ENCODE results near the gene NANS. TPM values are rescaled to one million over a fixed set of nuclear protein-coding genes. Genes with fewer than 3 reads are reported as not detected.
A peak's percentile ranks its signal among the peaks of the same experiment; 100 is the strongest.

Gene NANS
- total and polyA plus RNA-seq, 5 donors from 2014 or later = 34.4 to 51.4 (median 37.8) TPM

- H3K27ac ChIP-seq (ENCODE audit: insufficient read depth, low read length, poor library complexity, severe bottlenecking) = no peak overlapping the region
- H3K4me3 ChIP-seq (ENCODE audit: low read depth, low read length) = no peak overlapping the region
- Mint-ChIP-seq H3K27me3 (no peaks in the 10 kb centered on the region), H3K4me3 (no peak overlapping the region), H3K9me3 (no peaks in the 10 kb centered on the region), H3K27ac (no peak overlapping the region), H3K36me3 (no peaks in the 10 kb centered on the region), H3K4me1 (peaks cover 6 to 23% (median 8%) of the 10 kb centered on the region in 4 donors)
- no peaks in the 10 kb centered on the region for H3K9me3 ChIP-seq (ENCODE audit: control insufficient read depth in 2 of 2, low read length in 2 of 2)
- H3K4me1 ChIP-seq (ENCODE audit: control insufficient read depth, insufficient read depth, low read length, poor library complexity, severe bottlenecking) = no peaks in the 10 kb centered on the region
- no peak for ATAC-seq (ENCODE audit: low read depth in 2 of 2)
- no peaks in the 10 kb centered on the region for H3K36me3 ChIP-seq (ENCODE audit: control insufficient read depth, insufficient read depth, low read length)
- DNase-seq = no peak
- H3K27me3 ChIP-seq (ENCODE audit: control insufficient read depth, insufficient read depth, low read length) = no peaks in the 10 kb centered on the region
These were observed 6.2 kb upstream of the NANS start for GRCh38 chr9:98050351-98050750.

- H3K27me3 Mint-ChIP-seq = no peaks in the 10 kb centered on the region
- Histone ChIP-seq H3K27me3 (ENCODE audit: control insufficient read depth, insufficient read depth, low read length) (no peaks in the 10 kb centered on the region), H3K4me3 (ENCODE audit: low read depth, low read length) (no peak overlapping the region), H3K4me1 (ENCODE audit: control insufficient read depth, insufficient read depth, low read length, poor library complexity, severe bottlenecking) (peaks cover 20% of the 10 kb centered on the region), H3K9me3 (ENCODE audit: control insufficient read depth in 2 of 2, low read length in 2 of 2) (no peaks in the 10 kb centered on the region), H3K27ac (ENCODE audit: insufficient read depth, low read length, poor library complexity, severe bottlenecking) (no peak overlapping the region), H3K36me3 (ENCODE audit: control insufficient read depth, insufficient read depth, low read length) (no peaks in the 10 kb centered on the region)
- peaks cover 3 to 30% (median 14%) of the 10 kb centered on the region in 4 donors for H3K4me1 Mint-ChIP-seq
- ATAC-seq (ENCODE audit: low read depth in 2 of 2) (no peak), DNase-seq (no peak)
- peak overlapping the region in 2 of 4 donors; percentile 29 to 70 for H3K4me3 Mint-ChIP-seq
- H3K27ac Mint-ChIP-seq = peak overlapping the region in 2 of 3 donors; percentile 26 to 52
- no peaks in the 10 kb centered on the region for H3K9me3 Mint-ChIP-seq
- H3K36me3 Mint-ChIP-seq = no peaks in the 10 kb centered on the region
These were observed 2.1 kb upstream of the NANS start for GRCh38 chr9:98054376-98054951.

DNA sequence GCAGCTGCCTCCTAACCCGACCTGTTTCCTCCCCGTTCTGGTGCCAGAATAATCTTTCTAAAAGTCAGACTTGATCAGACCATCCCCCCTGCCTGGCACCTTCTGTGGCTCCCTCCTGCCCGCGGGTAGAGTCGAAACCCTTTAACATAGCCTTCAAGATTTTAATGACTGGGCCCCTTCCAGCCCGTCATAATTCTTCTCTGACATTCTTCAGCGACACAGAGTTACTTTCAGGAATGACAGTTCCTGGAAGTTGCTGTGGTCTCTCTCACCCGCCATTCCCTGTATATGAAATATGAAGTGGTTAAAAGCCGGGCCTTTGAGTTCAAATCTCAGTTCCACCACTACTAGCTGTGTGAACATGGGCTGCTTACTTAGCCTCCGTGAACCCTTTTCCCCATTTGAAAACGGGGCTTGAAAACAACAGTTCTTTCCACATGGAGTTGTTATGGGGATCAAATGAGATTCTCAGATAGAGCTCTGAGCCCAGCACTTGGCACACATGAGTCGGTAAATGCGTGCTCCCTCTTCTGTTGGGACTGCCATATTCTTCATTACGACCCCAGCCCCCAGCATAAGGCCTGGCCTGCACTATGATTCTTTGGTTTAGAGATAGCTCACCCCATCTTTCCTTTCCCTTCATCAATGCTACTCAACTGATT is 737 bp downstream of the NANS start:
- Mint-ChIP-seq H3K4me1 (peaks cover 8 to 33% (median 16%) of the 10 kb centered on the region in 4 donors), H3K27ac (peak overlapping the region; percentile 96 to 99 (median 98)), H3K9me3 (no peaks in the 10 kb centered on the region), H3K27me3 (no peaks in the 10 kb centered on the region), H3K36me3 (peaks cover 6% of the 10 kb centered on the region), H3K4me3 (peak overlapping the region; percentile 94 to 100 (median 96))
- Histone ChIP-seq H3K27me3 (ENCODE audit: control insufficient read depth, insufficient read depth, low read length) (no peaks in the 10 kb centered on the region), H3K9me3 (ENCODE audit: control insufficient read depth in 2 of 2, low read length in 2 of 2) (no peaks in the 10 kb centered on the region), H3K4me3 (ENCODE audit: low read depth, low read length) (peak overlapping the region; percentile 84), H3K27ac (ENCODE audit: insufficient read depth, low read length, poor library complexity, severe bottlenecking) (peak overlapping the region; percentile 86), H3K36me3 (ENCODE audit: control insufficient read depth, insufficient read depth, low read length) (peaks cover 11% of the 10 kb centered on the region), H3K4me1 (ENCODE audit: control insufficient read depth, insufficient read depth, low read length, poor library complexity, severe bottlenecking) (peaks cover 20% of the 10 kb centered on the region)
- DNase-seq (peak in 2 of 3 donors; percentile 15 to 66), ATAC-seq (ENCODE audit: low read depth in 2 of 2) (no peak)

- no peak overlapping the region for H3K27ac ChIP-seq (ENCODE audit: insufficient read depth, low read length, poor library complexity, severe bottlenecking)
- no peak overlapping the region for H3K4me3 ChIP-seq (ENCODE audit: low read depth, low read length)
- H3K9me3 Mint-ChIP-seq = no peaks in the 10 kb centered on the region
- peaks cover 19% of the 10 kb centered on the region for H3K36me3 ChIP-seq (ENCODE audit: control insufficient read depth, insufficient read depth, low read length)
- H3K4me1 Mint-ChIP-seq = peaks cover 14 to 44% (median 27%) of the 10 kb centered on the region in 4 donors
- ATAC-seq (ENCODE audit: low read depth in 2 of 2) (no peak), DNase-seq (no peak)
- H3K27me3 Mint-ChIP-seq = no peaks in the 10 kb centered on the region
- H3K4me3 Mint-ChIP-seq = no peak overlapping the region
- H3K9me3 ChIP-seq (ENCODE audit: control insufficient read depth in 2 of 2, low read length in 2 of 2) = no peaks in the 10 kb centered on the region
- peaks cover 10% of the 10 kb centered on the region for H3K4me1 ChIP-seq (ENCODE audit: control insufficient read depth, insufficient read depth, low read length, poor library complexity, severe bottlenecking)
- H3K27me3 ChIP-seq (ENCODE audit: control insufficient read depth, insufficient read depth, low read length) = no peaks in the 10 kb centered on the region
- no peak overlapping the region for H3K27ac Mint-ChIP-seq
- peaks cover 18% of the 10 kb centered on the region for H3K36me3 Mint-ChIP-seq
These were observed 5.6 kb downstream of the NANS start for GRCh38 chr9:98062161-98062560.

DNA sequence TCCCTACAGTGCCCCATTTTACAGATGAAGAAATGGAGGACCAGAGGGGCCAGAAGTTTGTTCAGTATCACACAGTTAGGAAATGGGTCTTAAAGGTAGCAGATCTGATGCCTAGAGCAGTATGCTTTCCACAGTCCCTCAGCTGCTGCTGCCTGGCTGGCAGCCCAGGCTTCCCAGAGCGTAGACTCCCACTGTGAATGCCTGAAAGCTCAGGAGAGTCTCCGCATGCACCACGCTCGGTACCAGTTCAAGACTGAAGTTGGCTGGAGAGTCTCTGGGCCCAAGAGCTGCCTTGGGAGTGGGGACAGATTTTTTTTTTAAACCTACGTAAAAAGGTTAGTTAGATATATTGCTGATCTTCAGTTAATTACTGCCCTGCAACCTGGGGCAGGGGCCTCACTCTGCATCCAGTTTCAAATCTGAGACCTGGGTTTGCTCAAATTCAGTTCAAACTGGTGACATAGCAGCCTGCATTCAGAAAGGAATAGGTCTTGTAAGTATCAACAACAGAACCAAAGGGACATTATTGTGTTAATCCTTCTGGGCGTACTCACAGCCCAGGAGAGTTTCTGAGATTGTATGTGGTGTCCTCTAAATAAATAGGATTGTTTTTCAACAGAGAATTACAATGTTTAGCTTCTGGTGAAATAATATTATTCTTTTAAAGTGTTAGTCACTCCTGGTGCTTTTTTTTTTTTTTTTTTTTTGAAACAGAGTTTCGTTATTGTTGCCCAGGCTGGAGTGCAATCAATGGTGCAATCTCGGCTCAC is 8.3 kb downstream of the NANS start:
- peaks cover 19% of the 10 kb centered on the region for H3K36me3 ChIP-seq (ENCODE audit: control insufficient read depth, insufficient read depth, low read length)
- H3K4me3 ChIP-seq (ENCODE audit: low read depth, low read length) = no peak overlapping the region
- H3K27ac ChIP-seq (ENCODE audit: insufficient read depth, low read length, poor library complexity, severe bottlenecking) = no peak overlapping the region
- Mint-ChIP-seq H3K4me1 (peaks cover 12 to 35% (median 17%) of the 10 kb centered on the region in 4 donors), H3K4me3 (no peak overlapping the region), H3K27me3 (no peaks in the 10 kb centered on the region), H3K9me3 (no peaks in the 10 kb centered on the region), H3K27ac (peak overlapping the region in 1 of 3 donors; percentile 38), H3K36me3 (peaks cover 18% of the 10 kb centered on the region)
- DNase-seq (no peak), ATAC-seq (ENCODE audit: low read depth in 2 of 2) (no peak)
- no peaks in the 10 kb centered on the region for H3K4me1 ChIP-seq (ENCODE audit: control insufficient read depth, insufficient read depth, low read length, poor library complexity, severe bottlenecking)
- H3K9me3 ChIP-seq (ENCODE audit: control insufficient read depth in 2 of 2, low read length in 2 of 2) = no peaks in the 10 kb centered on the region
- H3K27me3 ChIP-seq (ENCODE audit: control insufficient read depth, insufficient read depth, low read length) = no peaks in the 10 kb centered on the region

DNA sequence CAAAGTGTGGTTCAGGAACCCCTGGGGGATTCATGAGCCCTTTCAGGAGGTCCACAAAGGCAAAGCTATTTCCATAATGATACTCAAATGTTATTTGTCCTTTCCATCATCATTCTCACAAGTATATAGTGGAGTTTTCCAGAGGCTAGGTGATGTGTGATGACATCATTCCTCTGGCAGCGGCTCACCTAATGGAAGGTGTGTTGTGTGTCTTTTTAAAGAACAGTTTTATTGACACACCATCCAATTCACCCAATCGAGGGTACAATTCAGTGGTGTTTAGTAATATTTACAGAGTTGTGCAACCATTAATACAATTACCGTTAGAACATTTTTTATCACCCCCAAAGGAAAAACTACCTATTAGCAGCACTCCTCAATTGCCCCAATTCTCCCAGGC is 9.7 kb downstream of the NANS start:
- Mint-ChIP-seq H3K4me3 (peak overlapping the region in 1 of 4 donors; percentile 32), H3K36me3 (peaks cover 15% of the 10 kb centered on the region), H3K27me3 (no peaks in the 10 kb centered on the region), H3K27ac (no peak overlapping the region), H3K9me3 (no peaks in the 10 kb centered on the region), H3K4me1 (peaks cover 10 to 39% (median 17%) of the 10 kb centered on the region in 4 donors)
- Histone ChIP-seq H3K4me3 (ENCODE audit: low read depth, low read length) (no peak overlapping the region), H3K36me3 (ENCODE audit: control insufficient read depth, insufficient read depth, low read length) (peaks cover 14% of the 10 kb centered on the region), H3K27ac (ENCODE audit: insufficient read depth, low read length, poor library complexity, severe bottlenecking) (no peak overlapping the region), H3K4me1 (ENCODE audit: control insufficient read depth, insufficient read depth, low read length, poor library complexity, severe bottlenecking) (no peaks in the 10 kb centered on the region), H3K9me3 (ENCODE audit: control insufficient read depth in 2 of 2, low read length in 2 of 2) (no peaks in the 10 kb centered on the region), H3K27me3 (ENCODE audit: control insufficient read depth, insufficient read depth, low read length) (no peaks in the 10 kb centered on the region)
- no peak for ATAC-seq (ENCODE audit: low read depth in 2 of 2)
- DNase-seq = no peak

GRCh38 chr9:98067184-98067583 is 10.7 kb downstream of the NANS start:
- H3K27ac Mint-ChIP-seq = no peak overlapping the region
- Histone ChIP-seq H3K9me3 (ENCODE audit: control insufficient read depth in 2 of 2, low read length in 2 of 2) (no peaks in the 10 kb centered on the region), H3K27ac (ENCODE audit: insufficient read depth, low read length, poor library complexity, severe bottlenecking) (no peak overlapping the region), H3K27me3 (ENCODE audit: control insufficient read depth, insufficient read depth, low read length) (no peaks in the 10 kb centered on the region), H3K4me3 (ENCODE audit: low read depth, low read length) (no peak overlapping the region), H3K36me3 (ENCODE audit: control insufficient read depth, insufficient read depth, low read length) (peaks cover 8% of the 10 kb centered on the region), H3K4me1 (ENCODE audit: control insufficient read depth, insufficient read depth, low read length, poor library complexity, severe bottlenecking) (no peaks in the 10 kb centered on the region)
- no peak for DNase-seq
- no peak for ATAC-seq (ENCODE audit: low read depth in 2 of 2)
- H3K9me3 Mint-ChIP-seq = no peaks in the 10 kb centered on the region
- no peak overlapping the region for H3K4me3 Mint-ChIP-seq
- peaks cover 17% of the 10 kb centered on the region for H3K36me3 Mint-ChIP-seq
- H3K27me3 Mint-ChIP-seq = no peaks in the 10 kb centered on the region
- peaks cover 10 to 41% (median 16%) of the 10 kb centered on the region in 4 donors for H3K4me1 Mint-ChIP-seq

Data from CD4-positive, CD25-positive, alpha-beta regulatory T cell (primary cell).